IPS-18c (cell line): Measurements from ENCODE around the gene ZFP1.
"Not testable (repeated sequence)": the region's sequence is repeated elsewhere in the genome, so short reads cannot be mapped to it uniquely, and the experiment has no call there.

Experiments
- H3K4me3 ChIP-seq: 2 replicates; pipeline ENCODE4 v1.7.0; 2013; ENCODE audit warnings: low read depth, mild to moderate bottlenecking, low read length, moderate library complexity; ENCODE audit not compliant: insufficient read depth
- H3K9me3 ChIP-seq: one replicate; pipeline ENCODE4 v1.6.1; 2013; ENCODE audit warnings: mild to moderate bottlenecking, low read length, moderate library complexity; ENCODE audit not compliant: control insufficient read depth, insufficient read depth

ZFP1 gene

GRCh38 chr16:75111514-75111940 lies 36.8 kb upstream of the ZFP1 start:
- Histone ChIP-seq H3K9me3 (no peaks in the 10 kb centered on the region), H3K4me3 (no peak overlapping the region)

GRCh38 chr16:75111961-75112733 lies 36.2 kb upstream of the ZFP1 start:
- Histone ChIP-seq H3K9me3 (no peaks in the 10 kb centered on the region), H3K4me3 (no peak overlapping the region)

GRCh38 chr16:75112734-75113491 lies 35.4 kb upstream of the ZFP1 start:
- no peaks in the 10 kb centered on the region for H3K9me3 ChIP-seq
- no peak overlapping the region for H3K4me3 ChIP-seq

- H3K4me3 ChIP-seq, result no peak overlapping the region
- no peaks in the 10 kb centered on the region for H3K9me3 ChIP-seq
Observed at GRCh38 chr16:75113541-75114121, 34.7 kb upstream of the ZFP1 start.

- H3K4me3 ChIP-seq, result no peak overlapping the region
- no peaks in the 10 kb centered on the region for H3K9me3 ChIP-seq
Observed at GRCh38 chr16:75114179-75114945, 34.0 kb upstream of the ZFP1 start.

GRCh38 chr16:75114946-75115825 lies 33.1 kb upstream of the ZFP1 start:
- Histone ChIP-seq H3K9me3 (no peaks in the 10 kb centered on the region), H3K4me3 (no peak overlapping the region; the same call in 1 of the 2 replicates)

GRCh38 chr16:75116081-75116910 lies 32.0 kb upstream of the ZFP1 start, which contains the start of gene LDHD:
TSS of gene LDHD (minus strand) at chr16:75116780. CDS start at chr16:75116720, 60 bp downstream.
- Histone ChIP-seq H3K9me3 (no peaks in the 10 kb centered on the region), H3K4me3 (peak within 1 kb of the TSS; percentile 34; the same call in 1 of the 2 replicates)

GRCh38 chr16:75116911-75117245 lies 31.4 kb upstream of the ZFP1 start:
- no peak overlapping the region for H3K4me3 ChIP-seq
- peaks cover 2% of the 10 kb centered on the region for H3K9me3 ChIP-seq

- Histone ChIP-seq H3K4me3 (no peak overlapping the region), H3K9me3 (peaks cover 6% of the 10 kb centered on the region)
Observed at GRCh38 chr16:75118943-75119539, 29.3 kb upstream of the ZFP1 start.

- no peak overlapping the region for H3K4me3 ChIP-seq
- peaks cover 6% of the 10 kb centered on the region for H3K9me3 ChIP-seq
Observed at GRCh38 chr16:75120253-75120652, 28.1 kb upstream of the ZFP1 start.

- peaks cover 6% of the 10 kb centered on the region for H3K9me3 ChIP-seq
- H3K4me3 ChIP-seq, result no peak overlapping the region
Observed at GRCh38 chr16:75121949-75122568, 26.3 kb upstream of the ZFP1 start.

GRCh38 chr16:75122609-75123008 lies 25.7 kb upstream of the ZFP1 start:
- Histone ChIP-seq H3K4me3 (no peak overlapping the region), H3K9me3 (peaks cover 9% of the 10 kb centered on the region)

- H3K4me3 ChIP-seq, result no peak overlapping the region
- H3K9me3 ChIP-seq, result peaks cover 3% of the 10 kb centered on the region
Observed at GRCh38 chr16:75127713-75128415, 20.5 kb upstream of the ZFP1 start.

GRCh38 chr16:75129421-75130149 lies 18.7 kb upstream of the ZFP1 start:
- H3K4me3 ChIP-seq, H3K9me3 ChIP-seq: not testable (repeated sequence)
